Mesenchymal stem cell (in vitro differentiated cells and primary cell): ENCODE results near the gene ATRNL1.
A peak's percentile ranks its signal among the peaks of the same experiment; 100 is the strongest.

Source experiments
- DNase-seq: peaks from one replicate; pipeline ENCODE4 v3.0.0-alpha.2; 2013
- H2AFZ ChIP-seq: one replicate; pipeline ENCODE4 v1.6.1; 2013; ENCODE audit warnings: low read depth, mild to moderate bottlenecking, control low read depth, inconsistent platforms, low read length, moderate library complexity
- H2AK5ac ChIP-seq: 2 replicates; pipeline ENCODE4 v1.6.1; 2013; ENCODE audit warnings: low read length, moderate library complexity, mild to moderate bottlenecking, inconsistent platforms; ENCODE audit not compliant: severe bottlenecking
- H2BK120ac ChIP-seq: one replicate; pipeline ENCODE4 v1.6.1; 2013; ENCODE audit warnings: low read depth, mild to moderate bottlenecking, inconsistent platforms, low read length, moderate library complexity
- H2BK12ac ChIP-seq, 2 experiments: one replicate each; pipeline ENCODE4 v1.6.1; 2013; ENCODE audit warnings: inconsistent platforms in 2 of 2, low read length in 2 of 2, mild to moderate bottlenecking in 2 of 2, moderate library complexity in 2 of 2, control low read depth in 1 of 2
- H2BK15ac ChIP-seq: one replicate; pipeline ENCODE4 v1.6.1; 2013; ENCODE audit warnings: mild to moderate bottlenecking, low read depth, inconsistent platforms; ENCODE audit not compliant: poor library complexity, severe bottlenecking
- H2BK5ac ChIP-seq: 2 replicates; pipeline ENCODE4 v1.6.1; 2013; ENCODE audit warnings: low read depth, mild to moderate bottlenecking, low read length, control low read depth, inconsistent platforms; ENCODE audit not compliant: poor library complexity, severe bottlenecking
- H3K14ac ChIP-seq, 2 experiments: one replicate each; pipeline ENCODE4 v1.6.1; 2013; ENCODE audit warnings: inconsistent platforms in 2 of 2, low read length in 2 of 2, control low read depth in 1 of 2, mild to moderate bottlenecking in 1 of 2, moderate library complexity in 1 of 2
- H3K18ac ChIP-seq, 2 experiments: one replicate each; pipeline ENCODE4 v1.6.1; 2013; ENCODE audit warnings: inconsistent platforms in 2 of 2, low read length in 2 of 2, control low read depth in 1 of 2, low read depth in 1 of 2, mild to moderate bottlenecking in 1 of 2
- H3K23ac ChIP-seq, 2 experiments: one replicate each; pipeline ENCODE4 v1.6.1; 2013; ENCODE audit warnings: inconsistent platforms in 2 of 2, low read length in 2 of 2, mild to moderate bottlenecking in 2 of 2, moderate library complexity in 2 of 2, control low read depth in 1 of 2
- H3K27ac ChIP-seq: 2 replicates; pipeline ENCODE4 v1.5.1; 2013; ENCODE audit warnings: mild to moderate bottlenecking, moderate library complexity, low read length, control low read depth, inconsistent platforms; ENCODE audit not compliant: poor library complexity, severe bottlenecking
- H3K27me3 ChIP-seq, 2 experiments: 2 replicates each; pipeline versions ENCODE4 v1.6.1 to v1.7.0; 2013; ENCODE audit warnings: low read length in 2 of 2, mild to moderate bottlenecking in 2 of 2, moderate library complexity in 2 of 2, control low read depth in 1 of 2, inconsistent platforms in 1 of 2; ENCODE audit not compliant: control insufficient read depth in 1 of 2, insufficient read depth in 1 of 2
- H3K36me3 ChIP-seq, 2 experiments: 2 replicates each; pipeline versions ENCODE4 v1.6.1 to v1.7.0; 2013; ENCODE audit warnings: low read length in 2 of 2, control low read depth in 1 of 2, inconsistent platforms in 1 of 2, low read depth in 1 of 2, mild to moderate bottlenecking in 1 of 2; ENCODE audit not compliant: insufficient read depth in 2 of 2, control insufficient read depth in 1 of 2
- H3K4ac ChIP-seq, 2 experiments: one replicate each; pipeline ENCODE4 v1.6.1; 2013; ENCODE audit warnings: inconsistent platforms in 2 of 2, low read length in 2 of 2, mild to moderate bottlenecking in 2 of 2, moderate library complexity in 2 of 2, control low read depth in 1 of 2, low read depth in 1 of 2
- H3K4me1 ChIP-seq: 2 replicates; pipeline ENCODE4 v1.6.1; 2013; ENCODE audit warnings: low read depth, low read length, control low read depth; ENCODE audit not compliant: control insufficient read depth, insufficient read depth
- H3K4me2 ChIP-seq: 2 replicates; pipeline ENCODE4 v1.6.1; 2013; ENCODE audit warnings: low read length, mild to moderate bottlenecking, inconsistent platforms; ENCODE audit not compliant: poor library complexity, severe bottlenecking
- H3K4me3 ChIP-seq, 2 experiments: 2 replicates each; pipeline versions ENCODE4 v1.5.1 to v1.7.0; 2013; ENCODE audit warnings: low read length in 2 of 2, mild to moderate bottlenecking in 2 of 2, control low read depth in 1 of 2, low read depth in 1 of 2; ENCODE audit not compliant: insufficient read depth in 1 of 2
- H3K79me1 ChIP-seq: replicated peaks from 2 replicates; pipeline ENCODE4 v1.6.1; 2013; ENCODE audit warnings: mild to moderate bottlenecking, control low read depth, low read length, inconsistent platforms; ENCODE audit not compliant: poor library complexity, severe bottlenecking
- H3K9ac ChIP-seq: 2 replicates; pipeline ENCODE4 v1.7.0; 2013; ENCODE audit warnings: mild to moderate bottlenecking, low read length, moderate library complexity
- H3K9me3 ChIP-seq: 2 replicates; pipeline ENCODE4 v1.7.0; 2013; ENCODE audit warnings: mild to moderate bottlenecking, low read length; ENCODE audit not compliant: control insufficient read depth
- H4K8ac ChIP-seq: one replicate; pipeline ENCODE4 v1.6.1; 2013; ENCODE audit warnings: inconsistent platforms, mild to moderate bottlenecking, low read length, moderate library complexity
- H4K91ac ChIP-seq: one replicate; pipeline ENCODE4 v1.6.1; 2013; ENCODE audit warnings: mild to moderate bottlenecking, low read length, inconsistent platforms
- WGBS: methylation state at CpG from one replicate; pipeline ENCODE4 v1.1.7; 2013; ENCODE audit warnings: mixed read lengths; 5-methylcytosine and 5-hydroxymethylcytosine counted together

ATRNL1 gene

GRCh38 chr10:115977855-115978254 is 884.7 kb downstream of the ATRNL1 start:
- Histone ChIP-seq H3K79me1 (no peaks in the 10 kb centered on the region), H3K4me2 (no peak overlapping the region), H2BK5ac (no peak overlapping the region), H2BK15ac (no peak overlapping the region), H3K18ac (no peak overlapping the region), H3K9ac (no peak overlapping the region), H2BK120ac (no peak overlapping the region), H3K23ac (no peak overlapping the region), H3K27me3 (peaks cover 0 to 7% of the 10 kb centered on the region in 2 experiments), H3K4ac (no peak overlapping the region), H3K9me3 (no peaks in the 10 kb centered on the region), H3K4me1 (peaks cover 4% of the 10 kb centered on the region), H3K14ac (no peak overlapping the region), H2BK12ac (no peak overlapping the region), H4K91ac (no peak overlapping the region), H2AK5ac (no peak overlapping the region), H3K27ac (no peak overlapping the region), H3K36me3 (no peaks in the 10 kb centered on the region), H3K4me3 (no peak overlapping the region), H2AFZ (no peak overlapping the region), H4K8ac (no peak overlapping the region)
- DNase-seq, result no peak
- 86% methylated on average over 3 of the region's 3 CpGs for WGBS

DNA sequence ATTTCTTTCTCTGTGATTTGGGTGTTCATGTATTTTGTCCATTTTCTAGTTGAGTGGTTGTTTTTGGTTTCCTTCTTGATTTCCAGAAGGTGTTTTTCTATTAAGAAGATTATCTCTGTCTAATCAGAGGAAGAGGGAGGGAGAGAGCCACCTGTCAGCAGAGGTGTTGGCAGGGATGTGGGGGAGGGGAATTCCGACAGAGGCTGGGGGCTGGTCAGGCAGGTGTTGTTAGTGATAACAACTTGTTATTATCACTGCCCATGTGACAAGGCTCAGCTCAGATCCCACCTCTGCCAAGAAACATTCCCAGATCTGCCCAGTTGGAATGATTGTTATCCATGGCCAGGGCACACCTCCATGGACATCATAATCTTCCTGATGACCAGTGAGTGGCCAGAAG is 886.4 kb downstream of the ATRNL1 start:
- Histone ChIP-seq H3K4me3 (no peak overlapping the region), H2BK12ac (no peak overlapping the region), H2AK5ac (no peak overlapping the region), H4K8ac (no peak overlapping the region), H3K79me1 (no peaks in the 10 kb centered on the region), H3K9me3 (no peaks in the 10 kb centered on the region), H3K23ac (no peak overlapping the region), H3K4ac (no peak overlapping the region), H3K4me1 (peaks cover 4% of the 10 kb centered on the region), H2BK5ac (no peak overlapping the region), H2BK15ac (no peak overlapping the region), H2AFZ (no peak overlapping the region), H3K9ac (no peak overlapping the region), H4K91ac (no peak overlapping the region), H3K14ac (no peak overlapping the region), H3K18ac (no peak overlapping the region), H3K27me3 (peaks cover 0 to 4% of the 10 kb centered on the region in 2 experiments), H3K4me2 (no peak overlapping the region), H3K36me3 (no peaks in the 10 kb centered on the region), H3K27ac (no peak overlapping the region), H2BK120ac (no peak overlapping the region)
- 100% methylated on average over 1 of the region's 1 CpG for WGBS
- DNase-seq, result no peak

- 50% methylated on average over 1 of the region's 2 CpGs for WGBS
- Histone ChIP-seq H3K9me3 (no peaks in the 10 kb centered on the region), H3K27ac (no peak overlapping the region), H2BK120ac (no peak overlapping the region), H3K36me3 (no peaks in the 10 kb centered on the region), H3K23ac (no peak overlapping the region), H3K18ac (no peak overlapping the region), H3K79me1 (no peaks in the 10 kb centered on the region), H3K27me3 (peaks cover 0 to 4% of the 10 kb centered on the region in 2 experiments), H2AK5ac (no peak overlapping the region), H2BK15ac (no peak overlapping the region), H3K4ac (no peak overlapping the region), H4K91ac (no peak overlapping the region), H3K14ac (no peak overlapping the region), H2BK12ac (no peak overlapping the region), H2BK5ac (no peak overlapping the region), H3K4me3 (peak overlapping the region in 1 of 2 experiments; percentile 59), H3K4me2 (no peak overlapping the region), H2AFZ (no peak overlapping the region), H3K9ac (peak overlapping the region; percentile 44), H3K4me1 (peaks cover 4% of the 10 kb centered on the region), H4K8ac (no peak overlapping the region)
- peak; percentile 17 for DNase-seq
Measured at GRCh38 chr10:115980470-115980869, 887.3 kb downstream of the ATRNL1 start.

DNA sequence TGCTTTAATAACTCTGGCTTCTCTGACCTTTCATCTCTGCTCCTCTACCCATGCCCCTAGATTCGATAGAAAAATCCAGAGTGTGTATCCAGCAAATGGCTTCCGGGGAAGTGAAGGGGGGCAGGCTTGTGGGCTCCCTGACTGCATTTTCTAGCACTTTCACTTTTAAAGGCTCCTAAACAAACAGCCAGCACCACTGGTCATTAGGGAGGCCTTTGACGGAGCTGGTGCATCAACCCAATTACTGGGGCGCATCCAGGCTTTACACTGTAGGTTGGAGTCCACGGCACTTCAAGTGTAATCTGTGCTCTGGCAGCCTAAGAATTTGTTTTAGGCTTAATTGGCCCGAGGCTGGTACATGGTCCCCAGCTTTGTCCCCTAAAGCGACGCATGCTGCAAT is 887.9 kb downstream of the ATRNL1 start:
- no peak overlapping the region for H2BK5ac ChIP-seq
- no peak overlapping the region for H2BK15ac ChIP-seq
- no peaks in the 10 kb centered on the region for H3K79me1 ChIP-seq
- no peak overlapping the region for H2BK12ac ChIP-seq
- H2AFZ ChIP-seq, result no peak overlapping the region
- H3K14ac ChIP-seq, result no peak overlapping the region
- peak overlapping the region in 1 of 2 experiments; percentile 59 for H3K4me3 ChIP-seq
- H3K9ac ChIP-seq, result peak overlapping the region; percentile 44
- no peak overlapping the region for H3K4me2 ChIP-seq
- WGBS, result 82% methylated on average over 8 of the region's 8 CpGs
- H2BK120ac ChIP-seq, result no peak overlapping the region
- peaks cover 0 to 4% of the 10 kb centered on the region in 2 experiments for H3K27me3 ChIP-seq
- no peak overlapping the region for H4K8ac ChIP-seq
- H3K9me3 ChIP-seq, result peaks cover 2% of the 10 kb centered on the region
- H2AK5ac ChIP-seq, result no peak overlapping the region
- no peak overlapping the region for H4K91ac ChIP-seq
- no peak overlapping the region for H3K23ac ChIP-seq
- no peak overlapping the region for H3K4ac ChIP-seq
- no peak overlapping the region for H3K27ac ChIP-seq
- H3K36me3 ChIP-seq, result no peaks in the 10 kb centered on the region
- DNase-seq, result peak; percentile 14
- H3K18ac ChIP-seq, result peak overlapping the region in 1 of 2 experiments; percentile 21
- peaks cover 4% of the 10 kb centered on the region for H3K4me1 ChIP-seq
